Smooth muscle cell (in vitro differentiated cells): ENCODE results near the gene RASIP1. TPM values are rescaled to one million over a fixed set of nuclear protein-coding genes. Genes with fewer than 3 reads are reported as not detected.

Experiments used
- DNase-seq: peaks from one replicate; lab custom pipeline; 2025; ENCODE audit not compliant: unreplicated experiment; lab: John Stamatoyannopoulos, UW
- H2AFZ ChIP-seq: fragments of 200-600 bp; sonication (generic); 2 replicates; pipeline ENCODE4 v1.6.0; 2016; ENCODE audit warnings: antibody characterized with exemption, low read depth, mild to moderate bottlenecking
- H3F3A ChIP-seq: fragments of 200-600 bp; sonication (generic); 2 replicates; pipeline ENCODE4 v1.6.0; 2017; ENCODE audit warnings: antibody characterized with exemption, low read depth
- H3K27ac ChIP-seq: fragments of 200-600 bp; sonication (generic); 2 replicates; pipeline ENCODE4 v1.5.1; 2016; ENCODE audit warnings: low read depth, mild to moderate bottlenecking
- H3K27me3 ChIP-seq: fragments of 200-600 bp; sonication (generic); 2 replicates; pipeline ENCODE4 v1.6.1; 2016; ENCODE audit warnings: low read depth, mild to moderate bottlenecking
- H3K36me3 ChIP-seq: fragments of 200-600 bp; sonication (generic); 2 replicates; pipeline ENCODE4 v1.5.1; 2016; ENCODE audit warnings: low read depth
- H3K4me1 ChIP-seq: fragments of 200-600 bp; sonication (generic); 2 replicates; pipeline ENCODE4 v1.5.1; 2016; ENCODE audit warnings: low read depth
- H3K4me2 ChIP-seq: fragments of 200-600 bp; sonication (generic); 2 replicates; pipeline ENCODE4 v1.6.0; 2016; ENCODE audit warnings: mild to moderate bottlenecking
- H3K4me3 ChIP-seq: fragments of 200-600 bp; sonication (generic); 2 replicates; pipeline ENCODE4 v1.5.1; 2016; ENCODE audit warnings: mild to moderate bottlenecking
- H3K79me2 ChIP-seq: fragments of 200-600 bp; sonication (generic); 2 replicates; pipeline ENCODE4 v1.6.0; 2016; ENCODE audit warnings: low read depth, mild to moderate bottlenecking
- H3K9ac ChIP-seq: fragments of 200-600 bp; sonication (generic); 2 replicates; pipeline ENCODE4 v1.6.0; 2016; ENCODE audit warnings: low read depth
- H3K9me3 ChIP-seq: fragments of 200-600 bp; sonication (generic); replicated peaks from 2 replicates; pipeline ENCODE4 v1.5.1; 2016; ENCODE audit warnings: low read depth
- H4K20me1 ChIP-seq: fragments of 200-600 bp; sonication (generic); 2 replicates; pipeline ENCODE4 v1.6.0; 2016; ENCODE audit warnings: low read depth
- WGBS: methylation state at CpG from one replicate; pipeline ENCODE4 v1.1.7; 2016; ENCODE audit warnings: low lambda C conversion rate; 5-methylcytosine and 5-hydroxymethylcytosine counted together
- polyA plus RNA-seq: library from polyadenylated mRNA; unstranded; fragments of >200 nt; fragmentation: Nextera tagmentation; extraction: Ambion mirVana; gene quantifications from 2 replicates; pipeline ENCODE4 v1.2.1, GENCODE V29; 2016
- total RNA-seq: library from RNA; depleted of rRNA; stranded (reverse); fragments of >200 nt; gene quantifications from 2 replicates; pipeline ENCODE4 v1.2.3, GENCODE V29; 2014
- TF ChIP-seq, protein P1 (sequence below): fragments of 200-600 bp; sonication (generic); IDR thresholded peaks from 2 replicates; pipeline ENCODE4 v1.5.1; 2017; ENCODE audit warnings: borderline replicate concordance, mild to moderate bottlenecking, antibody characterized with exemption; ENCODE audit not compliant: insufficient read depth, poor library complexity, severe bottlenecking

The RASIP1 gene
- total and polyA plus RNA-seq, 2 experiments from 2014 or later, result 0.81 to 3.5 TPM

DNA sequence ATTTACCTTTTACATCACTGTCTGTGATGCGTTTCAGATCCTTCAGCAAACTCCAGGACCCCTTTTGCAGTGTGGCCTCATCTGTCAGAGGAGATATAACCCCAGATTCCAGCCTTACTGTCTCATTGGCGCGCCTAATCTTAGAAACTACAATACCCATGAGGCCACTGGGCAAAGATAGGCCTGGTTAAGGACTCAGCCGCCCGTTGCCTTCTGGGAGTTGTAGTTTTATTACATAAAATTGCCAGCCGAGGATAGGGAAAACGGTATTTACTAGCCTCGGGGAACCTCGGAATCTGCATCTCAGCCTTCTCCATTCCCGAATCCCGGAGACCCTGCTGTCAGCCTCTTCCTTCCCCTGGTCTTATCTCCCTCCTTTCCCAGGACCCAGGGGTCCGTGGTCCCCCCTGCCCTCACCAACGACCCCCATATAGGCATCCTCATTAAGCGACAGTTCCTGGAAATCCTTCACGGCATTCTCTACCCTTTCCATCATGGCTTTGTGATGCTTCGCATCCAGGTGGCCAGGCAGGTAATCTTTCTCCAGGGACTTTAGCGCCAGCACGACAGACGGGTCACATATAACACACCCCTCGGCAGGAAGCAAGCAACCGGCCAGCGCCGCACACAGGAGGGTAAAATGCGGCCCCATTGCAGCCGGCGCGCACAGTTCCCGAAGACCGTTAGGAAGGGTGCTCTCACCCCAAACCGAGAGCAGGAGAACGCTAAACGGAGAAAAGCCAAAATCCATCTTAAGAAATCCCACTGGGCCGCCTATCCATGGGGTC, 5.0 kb upstream of the RASIP1 start:
- Histone ChIP-seq H3K27ac (no peak overlapping the region), H3K4me2 (no peak overlapping the region), H3K9me3 (no peaks in the 10 kb centered on the region), H3K4me3 (no peak overlapping the region), H2AFZ (no peak overlapping the region), H3F3A (peaks cover 3% of the 10 kb centered on the region), H3K27me3 (no peaks in the 10 kb centered on the region), H3K4me1 (no peaks in the 10 kb centered on the region), H3K9ac (no peak overlapping the region), H4K20me1 (no peaks in the 10 kb centered on the region), H3K36me3 (no peaks in the 10 kb centered on the region), H3K79me2 (no peaks in the 10 kb centered on the region)
- TF ChIP-seq, protein P1, sequence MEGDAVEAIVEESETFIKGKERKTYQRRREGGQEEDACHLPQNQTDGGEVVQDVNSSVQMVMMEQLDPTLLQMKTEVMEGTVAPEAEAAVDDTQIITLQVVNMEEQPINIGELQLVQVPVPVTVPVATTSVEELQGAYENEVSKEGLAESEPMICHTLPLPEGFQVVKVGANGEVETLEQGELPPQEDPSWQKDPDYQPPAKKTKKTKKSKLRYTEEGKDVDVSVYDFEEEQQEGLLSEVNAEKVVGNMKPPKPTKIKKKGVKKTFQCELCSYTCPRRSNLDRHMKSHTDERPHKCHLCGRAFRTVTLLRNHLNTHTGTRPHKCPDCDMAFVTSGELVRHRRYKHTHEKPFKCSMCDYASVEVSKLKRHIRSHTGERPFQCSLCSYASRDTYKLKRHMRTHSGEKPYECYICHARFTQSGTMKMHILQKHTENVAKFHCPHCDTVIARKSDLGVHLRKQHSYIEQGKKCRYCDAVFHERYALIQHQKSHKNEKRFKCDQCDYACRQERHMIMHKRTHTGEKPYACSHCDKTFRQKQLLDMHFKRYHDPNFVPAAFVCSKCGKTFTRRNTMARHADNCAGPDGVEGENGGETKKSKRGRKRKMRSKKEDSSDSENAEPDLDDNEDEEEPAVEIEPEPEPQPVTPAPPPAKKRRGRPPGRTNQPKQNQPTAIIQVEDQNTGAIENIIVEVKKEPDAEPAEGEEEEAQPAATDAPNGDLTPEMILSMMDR, result no peak
- DNase-seq, result no peak
- 66% methylated on average over 33 of the region's 33 CpGs for WGBS

DNA sequence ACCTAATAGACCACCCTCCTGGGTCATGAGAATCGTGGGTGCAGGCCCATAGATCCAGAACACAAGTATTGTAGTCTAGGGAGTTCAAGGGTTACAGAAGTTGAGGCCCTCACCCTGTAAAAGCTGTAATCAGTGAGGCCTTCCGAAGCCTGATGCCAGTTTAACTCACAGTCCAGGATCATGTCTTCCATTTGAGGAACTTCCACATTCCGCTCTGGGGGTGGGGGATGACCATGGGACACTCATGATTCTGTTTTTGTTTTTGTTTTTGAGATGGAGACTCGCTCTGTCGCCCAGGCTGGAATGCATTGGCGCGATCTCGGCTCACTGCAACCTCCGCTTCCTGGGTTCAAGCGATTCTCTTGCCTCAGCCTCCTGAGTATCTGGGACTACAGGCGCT, 1.7 kb upstream of the RASIP1 start:
- H4K20me1 ChIP-seq, result no peaks in the 10 kb centered on the region
- peaks cover 9% of the 10 kb centered on the region for H3K4me1 ChIP-seq
- WGBS, result 91% methylated on average over 11 of the region's 11 CpGs
- TF ChIP-seq, protein P1, result no peak
- H3K36me3 ChIP-seq, result no peaks in the 10 kb centered on the region
- H3K9ac ChIP-seq, result no peak overlapping the region
- no peak overlapping the region for H3K4me3 ChIP-seq
- no peak overlapping the region for H3K4me2 ChIP-seq
- no peaks in the 10 kb centered on the region for H3K27me3 ChIP-seq
- H3K79me2 ChIP-seq, result no peaks in the 10 kb centered on the region
- no peak overlapping the region for H3K27ac ChIP-seq
- H3K9me3 ChIP-seq, result no peaks in the 10 kb centered on the region
- H2AFZ ChIP-seq, result no peak overlapping the region
- DNase-seq, result no peak
- H3F3A ChIP-seq, result no peaks in the 10 kb centered on the region

DNA sequence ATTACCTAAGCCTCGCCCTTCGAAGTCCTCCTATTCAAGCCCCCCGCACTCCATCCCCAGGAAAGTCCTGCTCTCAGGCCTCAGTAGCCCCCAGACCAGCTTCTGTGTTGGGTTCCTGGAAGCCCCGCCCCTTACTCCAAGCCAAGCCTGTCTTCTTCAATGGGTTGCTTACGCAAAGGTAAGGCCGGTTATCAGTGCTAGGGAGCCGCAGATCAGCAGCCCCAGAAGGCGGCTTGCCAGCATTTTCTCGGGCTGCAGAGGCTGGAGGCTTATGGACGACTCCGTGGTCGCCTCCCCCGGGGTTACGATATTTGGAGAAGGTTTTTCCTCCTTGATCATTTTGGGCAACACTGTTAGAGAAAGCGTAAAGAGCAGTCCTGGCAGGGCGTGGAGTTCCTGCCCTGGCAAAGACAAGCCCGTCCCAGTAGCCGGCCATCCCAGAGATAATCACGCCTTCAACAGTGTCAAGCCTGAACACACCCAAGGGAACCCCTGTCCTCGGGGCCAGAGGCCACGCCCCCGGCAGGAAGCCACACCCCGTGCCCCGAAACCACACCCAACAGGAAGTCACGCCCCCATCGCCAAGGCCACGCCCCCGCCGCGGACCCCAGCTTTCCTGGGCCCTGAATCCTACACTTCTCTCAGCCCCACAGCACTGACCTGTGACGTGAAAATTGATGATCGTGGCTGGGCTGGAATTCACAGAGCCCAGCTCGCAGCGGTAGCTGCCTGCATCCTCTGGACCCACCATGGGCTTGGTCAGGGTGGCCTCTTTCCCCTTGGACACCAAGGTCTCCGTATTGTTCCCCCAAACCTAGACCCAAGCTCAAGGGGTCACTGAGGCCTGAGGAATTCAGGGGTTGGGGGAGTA, 954 bp upstream of the RASIP1 start:
- Histone ChIP-seq H3F3A (no peaks in the 10 kb centered on the region), H3K27ac (no peak overlapping the region), H3K9me3 (no peaks in the 10 kb centered on the region), H3K4me2 (no peak overlapping the region), H3K79me2 (no peaks in the 10 kb centered on the region), H3K4me3 (no peak overlapping the region), H3K9ac (no peak overlapping the region), H4K20me1 (no peaks in the 10 kb centered on the region), H3K27me3 (no peaks in the 10 kb centered on the region), H3K36me3 (no peaks in the 10 kb centered on the region), H3K4me1 (peaks cover 9% of the 10 kb centered on the region), H2AFZ (no peak overlapping the region)
- DNase-seq, result no peak
- TF ChIP-seq, protein P1, result no peak
- 54% methylated on average over 31 of the region's 35 CpGs for WGBS
